SK-N-SH (cell line): ENCODE results near the gene CEP112. TPM values are rescaled to one million over a fixed set of nuclear protein-coding genes. Genes with fewer than 3 reads are reported as not detected.

Experiments
- CTCF ChIA-PET: fragments of 300-600, 350-600 bp; formaldehyde crosslinking; extraction: SDS; loops from one replicate; lab custom pipeline; 2021; lab: Yijun Ruan, JAX
- POLR2A ChIA-PET: fragments of 350-600 bp; sonication (Branson Sonifier 250); formaldehyde crosslinking; extraction: SDS; loops from one replicate; lab custom pipeline; 2020; ENCODE audit warnings: antibody characterized with exemption, inconsistent platforms; lab: Yijun Ruan, JAX
- DNase-seq: peaks from one replicate; pipeline ENCODE4 v3.0.0; 2012
- H2AFZ ChIP-seq: fragments of 200-600 bp; sonication (generic); 2 replicates; pipeline ENCODE4 v1.8.1; 2016; ENCODE audit warnings: antibody characterized with exemption, mild to moderate bottlenecking, low read depth
- H3F3A ChIP-seq: fragments of 200-600 bp; sonication (generic); replicated peaks from 2 replicates; pipeline ENCODE3; 2016; ENCODE audit warnings: antibody characterized with exemption, mild to moderate bottlenecking; ENCODE audit not compliant: insufficient read depth
- H3K27ac ChIP-seq, 2 experiments: fragments of 200-500 bp in 1 of 2; fragments of 200-600 bp in 1 of 2; sonication (Bioruptor generic) in 1 of 2; sonication (generic), shearing (Covaris generic) in 1 of 2; 2 replicates each; pipeline versions ENCODE4 v1.5.1 to v1.6.1; 2014 to 2016; ENCODE audit warnings: low read depth in 2 of 2, inconsistent platforms in 1 of 2, low read length in 1 of 2, mild to moderate bottlenecking in 1 of 2, mixed read lengths in 1 of 2
- H3K27me3 ChIP-seq: fragments of 200-600 bp; sonication (generic), shearing (Covaris generic); 2 replicates; pipeline ENCODE4 v1.6.1; 2016; ENCODE audit warnings: mixed run types; ENCODE audit not compliant: insufficient read depth
- H3K36me3 ChIP-seq, 2 experiments: fragments of 200-500 bp in 1 of 2; fragments of 200-600 bp in 1 of 2; sonication (Bioruptor generic) in 1 of 2; sonication (generic) in 1 of 2; replicated peaks in 1 of 2; 2 replicates each; pipeline versions ENCODE3 to v1.5.1; 2014 to 2016; ENCODE audit warnings: low read length in 1 of 2, mild to moderate bottlenecking in 1 of 2; ENCODE audit not compliant: insufficient read depth in 2 of 2, control insufficient read depth in 1 of 2
- H3K4me1 ChIP-seq, 2 experiments: fragments of 200-500 bp in 1 of 2; fragments of 200-600 bp in 1 of 2; sonication (Bioruptor generic) in 1 of 2; sonication (generic), shearing (Covaris generic) in 1 of 2; 2 replicates each; pipeline versions ENCODE4 v1.5.1 to v1.6.1; 2014 to 2016; ENCODE audit warnings: low read depth in 1 of 2, low read length in 1 of 2, mixed run types in 1 of 2; ENCODE audit not compliant: insufficient read depth in 2 of 2, control insufficient read depth in 1 of 2
- H3K4me2 ChIP-seq: fragments of 200-600 bp; sonication (generic), shearing (Covaris generic); 2 replicates; pipeline ENCODE4 v1.6.1; 2017; ENCODE audit warnings: mixed run types
- H3K4me3 ChIP-seq, 2 experiments: fragments of 200-500 bp in 1 of 2; fragments of 200-600 bp in 1 of 2; sonication (Bioruptor generic) in 1 of 2; sonication (generic), shearing (Covaris generic) in 1 of 2; 2 replicates each; pipeline versions ENCODE4 v1.5.1 to v1.8.1; 2014 to 2016; ENCODE audit warnings: low read depth in 2 of 2, inconsistent platforms in 1 of 2, low read length in 1 of 2, mild to moderate bottlenecking in 1 of 2, mixed read lengths in 1 of 2, moderate library complexity in 1 of 2
- H3K79me2 ChIP-seq: fragments of 200-600 bp; sonication (generic); 2 replicates; pipeline ENCODE4 v1.8.1; 2017; ENCODE audit warnings: mild to moderate bottlenecking; ENCODE audit not compliant: insufficient read depth
- H3K9ac ChIP-seq: fragments of 200-600 bp; sonication (generic); 2 replicates; pipeline ENCODE4 v1.6.1; 2017; ENCODE audit warnings: mixed run types
- H3K9me2 ChIP-seq: fragments of 200-600 bp; sonication (generic); 2 replicates; pipeline ENCODE4 v1.6.1; 2017; ENCODE audit warnings: mixed run types
- H3K9me3 ChIP-seq: fragments of 200-600 bp; sonication (generic); 2 replicates; pipeline ENCODE4 v1.6.1; 2017; ENCODE audit warnings: mixed run types, mild to moderate bottlenecking, moderate library complexity
- H4K20me1 ChIP-seq: fragments of 200-600 bp; sonication (generic); 2 replicates; pipeline ENCODE4 v1.6.1; 2017; ENCODE audit warnings: mild to moderate bottlenecking, mixed run types; ENCODE audit not compliant: insufficient read depth
- ELF1 ChIP-seq: IDR thresholded peaks from 2 replicates; pipeline ENCODE4 v1.4.0; 2012
- FOSL2 ChIP-seq: IDR thresholded peaks from 2 replicates; pipeline ENCODE4 v1.4.0; 2012; ENCODE audit warnings: low read depth, mild to moderate bottlenecking, moderate library complexity, borderline replicate concordance
- FOXM1 ChIP-seq: IDR thresholded peaks from 2 replicates; pipeline ENCODE4 v1.4.0; 2012; ENCODE audit warnings: low read depth, mild to moderate bottlenecking
- GATA2 ChIP-seq: sonication (generic); formaldehyde crosslinking; IDR thresholded peaks from 2 replicates; pipeline ENCODE4 v1.5.0; 2020; ENCODE audit warnings: mild to moderate bottlenecking, missing genetic modification reagents
- JUND ChIP-seq: IDR thresholded peaks from 2 replicates; pipeline ENCODE4 v1.4.0; 2012
- MEF2A ChIP-seq: IDR thresholded peaks from 2 replicates; pipeline ENCODE4 v1.4.0; 2012; ENCODE audit warnings: low read depth, borderline replicate concordance
- POLR2AphosphoS5 ChIP-seq: IDR thresholded peaks from 2 replicates; pipeline ENCODE4 v1.6.1; 2012; ENCODE audit warnings: low read depth, low read length
- RAD21 ChIP-seq: IDR thresholded peaks from 2 replicates; pipeline ENCODE4 v1.6.1; 2012; ENCODE audit warnings: mild to moderate bottlenecking, low read length
- RXRA ChIP-seq: IDR thresholded peaks from 2 replicates; pipeline ENCODE4 v1.4.0; 2012; ENCODE audit warnings: low read depth, mild to moderate bottlenecking, borderline replicate concordance
- SIN3A ChIP-seq: IDR thresholded peaks from 2 replicates; pipeline ENCODE4 v1.6.1; 2012; ENCODE audit warnings: low read depth, mild to moderate bottlenecking, low read length, moderate library complexity, borderline replicate concordance
- SMC3 ChIP-seq: IDR thresholded peaks from 2 replicates; pipeline ENCODE4 v1.6.1; 2012; ENCODE audit warnings: low read depth, low read length, improper control_type of control experiment
- TEAD4 ChIP-seq: IDR thresholded peaks from 2 replicates; pipeline ENCODE4 v1.4.0; 2012; ENCODE audit warnings: mild to moderate bottlenecking, borderline replicate concordance; ENCODE audit not compliant: insufficient read depth
- USF1 ChIP-seq: IDR thresholded peaks from 2 replicates; pipeline ENCODE4 v1.4.0; 2012; ENCODE audit warnings: low read depth, borderline replicate concordance
- USF2 ChIP-seq: fragments of 150-350 bp; IDR thresholded peaks from 2 replicates; pipeline ENCODE4 v1.6.1; 2017; ENCODE audit warnings: antibody characterized with exemption, low read length, low read depth, borderline replicate concordance
- YY1 ChIP-seq: IDR thresholded peaks from 2 replicates; pipeline ENCODE4 v1.4.0; 2012; ENCODE audit warnings: low read depth, mild to moderate bottlenecking
- ZBTB33 ChIP-seq: IDR thresholded peaks from 2 replicates; pipeline ENCODE4 v1.4.0; 2012; ENCODE audit warnings: low read depth, borderline replicate concordance
- WGBS: methylation state at CpG from one replicate; pipeline ENCODE4 v1.1.6; 2017; ENCODE audit warnings: low lambda C conversion rate; 5-methylcytosine and 5-hydroxymethylcytosine counted together
- polyA plus RNA-seq, 3 experiments: library from polyadenylated mRNA; depleted of rRNA; stranded (reverse); fragments of >200 nt; gene quantifications; 2 replicates each; pipeline ENCODE4 v1.2.3, GENCODE V29; 2012

Gene CEP112
- polyA plus RNA-seq, 1 of the 3 experiments (the other 2 are of a cell fraction): 7.9 TPM

- no peaks in the 10 kb centered on the region for H4K20me1 ChIP-seq
- WGBS: 75% methylated on average over 10 of the region's 10 CpGs
- TF ChIP-seq ELF1: no peak
- no peak for TF ChIP-seq USF1
- TF ChIP-seq FOSL2: no peak
- TF ChIP-seq JUND: no peak
- TF ChIP-seq YY1: no peak
- no peak for TF ChIP-seq SIN3A
- TF ChIP-seq GATA2 (CRISPR knock-in tag): no peak
- CTCF ChIA-PET: interaction anchor here (0.6 to 1.7 kb wide), 4 partner anchors 9 to 131 kb away, joined by 3 to 5 read pairs (median 3); no protein-coding TSS in a partner anchor
- H3K4me2 ChIP-seq: no peak overlapping the region
- no peak for DNase-seq
- no peak overlapping the region for H3K4me3 ChIP-seq
- H3K36me3 ChIP-seq: no peaks in the 10 kb centered on the region
- H3K9me3 ChIP-seq: no peaks in the 10 kb centered on the region
- no peaks in the 10 kb centered on the region for H3K27me3 ChIP-seq
- H3F3A ChIP-seq: no peaks in the 10 kb centered on the region
- POLR2A ChIA-PET: no interaction called here
- no peak overlapping the region for H2AFZ ChIP-seq
- H3K4me1 ChIP-seq: peaks cover 0 to 13% of the 10 kb centered on the region in 2 experiments; a peak in 1 of 4 replicates
- H3K79me2 ChIP-seq: no peaks in the 10 kb centered on the region
- H3K27ac ChIP-seq: no peak overlapping the region
- H3K9ac ChIP-seq: no peak overlapping the region
- no peaks in the 10 kb centered on the region for H3K9me2 ChIP-seq
These were observed 604.3 kb downstream of the CEP112 start for GRCh38 chr17:65587534-65588180.

GRCh38 chr17:65586899-65587298 lies 605.0 kb downstream of the CEP112 start:
- H3K4me3 ChIP-seq: no peak overlapping the region
- no peak overlapping the region for H3K4me2 ChIP-seq
- H3F3A ChIP-seq: no peaks in the 10 kb centered on the region
- H2AFZ ChIP-seq: no peak overlapping the region
- peaks cover 0 to 13% of the 10 kb centered on the region in 2 experiments; a peak in 1 of 4 replicates for H3K4me1 ChIP-seq
- no peaks in the 10 kb centered on the region for H3K36me3 ChIP-seq
- no peaks in the 10 kb centered on the region for H3K79me2 ChIP-seq
- H3K27me3 ChIP-seq: no peaks in the 10 kb centered on the region
- no peaks in the 10 kb centered on the region for H3K9me3 ChIP-seq
- 85% methylated on average over 9 of the region's 9 CpGs for WGBS
- no peaks in the 10 kb centered on the region for H4K20me1 ChIP-seq
- H3K9ac ChIP-seq: no peak overlapping the region
- POLR2A ChIA-PET: no interaction called here
- H3K9me2 ChIP-seq: no peaks in the 10 kb centered on the region
- DNase-seq: no peak
- CTCF ChIA-PET: interaction anchor here (1.1 to 1.7 kb wide), 2 partner anchors 12 to 115 kb away, joined by 3 to 5 read pairs; no protein-coding TSS in a partner anchor
- H3K27ac ChIP-seq: no peak overlapping the region
- TF ChIP-seq SIN3A (no peak), TEAD4 (no peak), RAD21 (no peak), POLR2AphosphoS5 (no peak), RXRA (no peak), USF2 (no peak), SMC3 (no peak), ZBTB33 (no peak), GATA2 (CRISPR knock-in tag) (no peak), MEF2A (no peak), FOXM1 (no peak)
